ENCODE measurements around the gene NFKBIE.
A peak's percentile ranks its signal among the peaks of the same experiment; 100 is the strongest.

Gene NFKBIE

DNA sequence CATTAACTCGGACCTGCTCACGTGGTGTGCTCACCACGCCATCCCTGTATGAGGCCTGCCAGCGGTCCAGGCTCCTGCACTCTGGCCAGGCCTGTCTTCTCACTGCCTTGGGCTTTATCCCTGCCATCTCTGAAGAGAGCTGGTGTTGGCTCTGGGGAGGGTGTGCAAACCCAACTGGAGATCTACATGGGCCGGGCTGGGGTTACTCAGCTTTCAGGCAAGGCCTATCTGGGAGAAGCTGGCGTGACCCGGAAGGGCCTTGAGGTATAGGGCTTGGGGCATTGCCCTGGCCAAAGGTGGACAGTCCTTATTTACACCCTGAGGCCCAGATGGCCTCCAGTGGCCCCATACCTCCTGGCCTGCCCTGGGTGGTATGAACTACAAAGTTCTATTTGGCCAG, 36.9 kb downstream of the NFKBIE start:
- no peak for DNase-seq (ENCODE audit: insufficient read length, low spot score)
- no peak for FAIRE-seq

DNA sequence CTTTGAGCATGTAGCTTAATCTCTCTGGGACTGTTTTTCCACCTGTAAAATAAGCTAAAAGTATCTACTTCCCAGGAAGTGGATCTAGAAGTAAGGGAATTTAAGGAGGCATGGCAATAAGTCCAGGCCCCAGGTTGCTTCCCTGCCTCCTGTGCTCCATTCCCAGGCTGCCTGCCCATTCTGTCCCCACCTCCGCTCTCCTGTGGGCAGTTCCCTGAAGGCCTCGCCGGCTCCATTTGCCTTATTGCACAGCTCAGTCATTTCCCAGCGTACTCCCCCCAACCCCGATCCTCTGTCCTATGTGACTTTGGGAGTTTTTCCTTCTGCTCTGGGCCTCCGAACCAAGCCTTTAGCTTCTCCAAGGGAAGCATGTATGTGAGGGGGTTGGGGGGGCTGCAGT, 37.3 kb downstream of the NFKBIE start:
- DNase-seq (ENCODE audit: insufficient read length, low spot score), result no peak
- FAIRE-seq, result no peak

DNA sequence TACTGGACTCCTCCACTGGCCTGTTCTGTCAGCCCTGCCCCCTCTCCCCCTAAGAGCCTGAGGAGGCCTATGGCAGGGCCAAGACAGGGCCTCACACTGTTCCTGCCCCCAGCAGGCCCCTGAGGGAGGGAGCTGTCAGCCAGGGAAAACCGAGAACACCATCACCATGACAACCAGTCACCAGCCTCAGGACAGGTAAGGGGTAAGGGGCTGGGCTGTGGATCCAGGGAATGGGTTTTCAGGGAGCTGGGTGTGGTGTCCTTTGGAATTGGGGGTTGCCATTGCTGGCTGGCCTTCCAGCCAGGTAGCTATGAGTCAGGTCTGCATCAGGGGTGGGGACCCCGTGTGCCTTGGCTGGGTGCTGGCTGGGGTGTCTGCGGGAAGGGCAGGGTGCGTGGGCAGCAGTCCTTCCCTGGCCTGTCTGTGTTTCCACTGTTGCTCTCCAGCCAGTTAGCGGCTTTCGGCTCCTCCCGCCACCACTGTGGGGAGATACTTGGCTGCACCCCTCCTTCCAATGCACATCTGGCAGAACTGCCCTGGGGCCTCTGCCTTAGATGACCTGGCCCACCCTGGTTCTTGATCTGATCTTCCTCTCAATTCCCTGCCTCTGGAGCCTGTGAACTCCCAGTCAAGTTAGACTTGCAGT, 38.1 kb downstream of the NFKBIE start:
- FAIRE-seq, result no peak
- DNase-seq (ENCODE audit: insufficient read length, low spot score), result no peak

DNA sequence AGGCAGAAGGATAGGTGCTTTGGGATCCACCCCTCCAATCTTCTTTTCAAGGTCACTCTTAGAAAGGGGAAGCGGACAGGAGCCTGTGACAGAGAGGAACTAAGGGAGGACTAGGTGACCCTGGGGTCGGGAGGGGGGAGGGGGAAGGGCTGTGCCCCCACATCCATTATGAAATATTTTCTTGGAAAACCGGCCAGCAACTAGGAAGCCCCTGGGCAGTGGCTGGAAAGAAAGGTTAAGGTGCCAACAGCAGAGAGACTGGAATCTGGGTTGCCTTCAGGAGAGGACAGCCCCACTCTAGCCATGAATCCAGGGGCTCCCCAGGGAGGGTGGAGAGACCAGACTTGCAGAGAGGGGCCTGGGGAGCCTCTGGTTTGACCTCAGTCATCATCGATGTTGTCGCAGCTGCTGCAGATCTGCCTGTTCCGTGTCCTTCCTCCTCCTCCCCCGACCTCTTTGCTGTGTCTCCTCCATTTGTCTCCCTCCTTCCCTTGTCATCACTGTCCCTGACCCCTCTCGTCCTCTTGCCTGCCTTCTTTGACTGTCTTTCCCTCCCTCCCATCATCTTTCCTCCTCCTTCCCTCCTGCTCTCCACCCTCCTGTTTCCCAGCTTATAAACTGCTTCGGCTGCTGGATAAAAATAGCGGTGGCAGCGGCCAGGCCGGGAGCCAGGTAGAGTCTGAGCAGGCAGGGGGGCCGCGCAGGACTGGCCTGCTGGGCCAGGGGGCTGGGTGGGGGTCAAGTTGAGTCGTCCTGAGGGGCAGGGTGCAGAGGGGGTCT, 38.8 kb downstream of the NFKBIE start:
- DNase-seq (ENCODE audit: insufficient read length, low spot score) (no peak), FAIRE-seq (no peak)

DNA sequence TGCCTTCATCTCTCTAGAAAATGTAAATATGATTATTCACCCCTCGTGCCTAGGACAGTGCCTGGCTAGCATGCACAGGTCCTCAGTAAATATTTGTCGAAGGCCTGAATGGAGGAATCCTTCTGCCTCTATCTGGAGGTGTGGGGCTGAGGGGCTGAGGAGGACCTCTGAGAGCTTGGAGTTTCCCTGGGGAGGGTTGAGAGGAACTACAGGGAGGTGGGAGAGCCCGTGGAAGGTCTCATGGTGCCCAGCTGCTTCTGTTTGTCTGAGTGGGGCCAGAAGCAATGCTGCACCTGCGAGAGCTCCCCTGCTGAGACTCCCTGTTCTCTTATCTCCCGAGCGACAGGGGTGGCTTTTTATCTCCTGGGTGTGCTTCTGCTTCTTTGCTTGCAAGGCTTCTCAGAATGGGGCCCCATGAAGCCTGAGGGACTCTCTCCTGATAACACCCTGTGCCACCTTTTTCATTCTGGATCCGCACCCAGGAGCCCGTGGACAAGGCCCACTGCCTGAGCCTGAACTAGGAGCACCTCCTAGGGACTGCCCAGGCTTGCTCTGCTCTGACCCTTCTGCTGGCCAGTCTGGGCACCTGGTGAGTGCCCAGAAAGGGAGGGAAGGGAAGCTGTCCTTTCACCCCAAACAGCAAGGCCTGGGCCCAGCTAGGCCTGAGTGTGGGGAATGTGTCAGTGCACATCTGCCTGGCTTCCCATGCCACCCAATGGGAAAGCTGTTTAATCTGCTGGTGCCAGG, 39.6 kb downstream of the NFKBIE start:
- no peak for FAIRE-seq
- no peak for DNase-seq (ENCODE audit: insufficient read length, low spot score)

DNA sequence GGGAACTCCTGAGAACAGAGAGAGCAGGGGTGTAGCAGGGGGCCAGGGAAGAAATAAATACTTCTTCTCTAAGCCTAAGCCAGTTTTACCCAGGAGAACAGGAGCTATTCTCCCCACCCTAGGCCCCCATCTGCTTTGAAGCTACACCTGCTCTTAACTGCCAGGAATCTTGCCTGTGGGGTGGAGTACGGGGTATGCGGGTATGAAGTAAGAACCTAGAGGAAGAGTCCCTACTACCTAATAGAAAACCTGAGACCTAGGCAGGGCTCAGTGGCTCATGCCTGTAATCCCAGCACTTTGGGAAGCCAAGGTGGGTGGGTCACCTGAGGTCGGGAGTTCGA, 40.4 kb downstream of the NFKBIE start:
- DNase-seq (ENCODE audit: insufficient read length, low spot score) (no peak), FAIRE-seq (no peak)

DNA sequence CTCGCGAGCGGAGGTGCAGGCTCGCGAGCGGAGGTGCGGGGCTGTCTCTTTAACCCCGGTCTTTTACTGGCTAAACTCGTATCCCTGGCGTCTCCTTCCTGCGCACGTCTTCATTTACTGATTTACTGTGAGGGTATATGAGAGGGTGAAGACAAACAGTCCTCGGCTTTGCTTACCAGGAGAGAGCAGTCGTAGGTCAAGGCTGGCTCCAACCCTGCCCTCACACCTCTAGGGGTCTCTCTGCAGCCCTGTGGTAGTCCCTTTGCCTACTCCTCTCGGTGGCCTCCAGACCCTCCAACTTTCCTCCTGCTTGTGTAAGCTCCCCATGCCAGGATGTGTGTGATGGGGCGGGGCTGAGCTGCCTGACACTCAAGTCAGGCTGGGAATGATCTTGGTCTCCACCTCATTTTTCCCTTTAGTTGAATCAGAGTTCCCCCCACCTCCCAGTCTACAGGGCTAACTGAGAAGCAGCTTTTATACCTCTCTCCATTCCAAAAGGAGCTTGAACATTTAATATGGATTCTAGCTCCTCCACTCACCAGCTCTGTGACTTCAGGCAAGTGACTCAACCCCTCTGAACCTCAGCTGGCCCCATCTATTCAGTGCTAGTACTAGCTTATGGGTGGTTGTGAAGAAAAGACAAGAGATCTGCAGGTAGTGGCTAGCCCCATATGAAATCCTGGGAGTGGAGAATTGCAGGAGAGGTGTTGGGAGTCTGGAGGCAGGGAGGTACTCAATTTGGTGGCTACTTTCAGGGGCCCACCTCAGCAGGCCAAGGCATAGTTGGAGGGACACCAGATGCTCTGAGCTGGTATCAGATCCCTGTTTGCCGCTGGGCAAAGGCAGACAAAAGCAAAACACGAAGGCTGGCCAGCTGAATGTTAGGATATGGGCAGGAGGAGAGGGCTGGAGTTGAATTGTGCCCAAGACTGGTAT, 41.1 kb downstream of the NFKBIE start:
- DNase-seq (ENCODE audit: insufficient read length, low spot score) (peak; percentile 45), FAIRE-seq (no peak)

DNA sequence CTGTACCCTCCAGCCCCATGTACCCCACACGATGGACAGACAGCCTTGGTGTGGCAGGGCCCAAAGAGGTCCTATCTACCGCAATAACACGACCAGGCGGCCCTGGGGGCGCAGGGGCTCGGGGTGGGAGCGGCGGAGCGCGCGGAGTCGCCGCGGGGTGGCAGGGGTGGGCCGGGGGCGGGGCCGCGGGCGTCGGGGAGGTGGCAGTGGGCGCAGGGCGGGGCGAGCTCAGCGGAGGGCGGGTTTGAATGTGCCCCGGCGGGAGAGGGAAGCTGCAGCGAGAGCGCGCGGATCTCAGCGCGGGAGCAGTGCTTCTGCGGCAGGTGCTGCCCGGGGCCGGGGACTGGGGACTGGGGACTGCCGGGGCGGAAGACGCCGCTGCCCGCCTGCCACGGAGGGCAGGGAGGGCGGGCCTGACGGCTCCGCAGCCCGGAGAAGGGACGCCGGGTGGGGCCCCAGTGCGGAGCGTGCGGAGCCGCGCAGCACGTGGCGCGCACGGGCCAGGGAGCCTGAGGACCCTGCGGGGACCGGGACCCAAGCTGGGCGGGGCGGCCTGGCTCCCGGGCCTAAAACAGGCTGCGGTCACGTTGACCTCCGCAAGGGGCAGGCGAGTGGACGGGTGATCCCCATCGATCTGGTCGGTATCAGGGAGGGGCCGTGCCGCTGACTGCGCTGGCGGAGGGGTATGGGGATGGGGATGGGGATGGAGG, 41.9 kb downstream of the NFKBIE start, which contains the start of gene SLC29A1:
Gene SLC29A1, plus strand, starts transcription at position 277 of the 710 bp plus-strand sequence. CDS start 3,719 bp downstream, outside the sequence.
- DNase-seq (ENCODE audit: insufficient read length, low spot score) (peak; percentile 87), FAIRE-seq (no peak)

DNA sequence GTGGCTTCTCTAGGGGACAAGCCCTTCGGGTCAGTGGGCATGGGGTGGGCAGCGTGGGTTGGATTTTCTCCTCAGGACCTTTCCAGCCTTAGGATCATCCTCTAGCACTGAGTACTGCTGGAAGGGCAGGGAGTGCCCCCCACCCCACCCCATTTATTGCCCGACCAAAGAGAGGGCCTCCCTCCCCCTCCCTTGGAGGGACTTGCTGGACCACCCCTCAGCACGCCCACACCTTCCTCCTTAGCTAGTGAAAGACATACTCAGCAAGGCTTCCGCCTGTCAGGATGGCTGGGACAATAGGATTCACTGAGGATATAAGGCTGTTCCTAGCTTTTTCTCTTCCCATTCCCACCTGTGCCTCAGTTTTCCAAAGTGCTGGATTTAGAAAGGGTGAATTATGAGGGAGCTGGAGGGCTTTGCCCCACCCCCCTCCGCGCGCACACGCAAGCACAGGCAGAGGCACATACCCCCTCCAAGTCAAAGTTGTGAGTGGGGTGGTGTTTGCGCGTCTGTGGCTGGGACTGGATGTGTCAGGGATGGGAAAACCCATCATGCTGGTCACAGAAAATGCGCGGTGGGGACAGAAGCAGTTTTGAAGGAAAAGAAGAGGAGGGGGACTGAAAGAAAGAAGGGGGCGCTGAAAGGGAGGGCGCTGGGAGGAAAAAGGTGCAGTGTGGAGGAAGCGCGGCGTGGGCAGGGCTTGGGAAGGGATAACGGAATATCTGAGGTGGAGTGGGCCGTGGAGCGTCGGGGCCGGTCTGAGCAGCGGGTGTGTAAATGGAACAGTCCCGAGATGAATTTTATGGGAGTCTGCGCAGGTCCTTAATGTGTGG, 42.6 kb downstream of the NFKBIE start:
- DNase-seq (ENCODE audit: insufficient read length, low spot score) (no peak), FAIRE-seq (no peak)

DNA sequence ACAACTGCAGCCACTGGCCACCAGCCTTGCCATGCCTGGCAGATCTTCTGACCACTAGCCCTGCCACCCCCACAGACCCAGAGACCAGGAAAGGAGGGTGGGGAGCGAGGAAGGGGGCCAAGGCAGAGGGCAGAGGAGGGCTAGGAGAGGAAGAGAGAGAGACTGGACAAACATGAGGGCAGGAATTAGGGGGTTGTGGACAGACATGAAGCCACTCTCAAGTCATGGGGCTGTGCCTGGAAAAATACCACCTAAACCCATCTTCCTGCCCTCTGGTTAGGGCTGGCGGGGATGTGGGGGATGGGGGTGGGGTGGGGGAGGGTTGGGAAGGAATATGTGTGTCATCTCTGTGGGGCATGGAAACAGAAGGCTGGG, 43.4 kb downstream of the NFKBIE start:
- FAIRE-seq (no peak), DNase-seq (ENCODE audit: insufficient read length, low spot score) (no peak)

DNA sequence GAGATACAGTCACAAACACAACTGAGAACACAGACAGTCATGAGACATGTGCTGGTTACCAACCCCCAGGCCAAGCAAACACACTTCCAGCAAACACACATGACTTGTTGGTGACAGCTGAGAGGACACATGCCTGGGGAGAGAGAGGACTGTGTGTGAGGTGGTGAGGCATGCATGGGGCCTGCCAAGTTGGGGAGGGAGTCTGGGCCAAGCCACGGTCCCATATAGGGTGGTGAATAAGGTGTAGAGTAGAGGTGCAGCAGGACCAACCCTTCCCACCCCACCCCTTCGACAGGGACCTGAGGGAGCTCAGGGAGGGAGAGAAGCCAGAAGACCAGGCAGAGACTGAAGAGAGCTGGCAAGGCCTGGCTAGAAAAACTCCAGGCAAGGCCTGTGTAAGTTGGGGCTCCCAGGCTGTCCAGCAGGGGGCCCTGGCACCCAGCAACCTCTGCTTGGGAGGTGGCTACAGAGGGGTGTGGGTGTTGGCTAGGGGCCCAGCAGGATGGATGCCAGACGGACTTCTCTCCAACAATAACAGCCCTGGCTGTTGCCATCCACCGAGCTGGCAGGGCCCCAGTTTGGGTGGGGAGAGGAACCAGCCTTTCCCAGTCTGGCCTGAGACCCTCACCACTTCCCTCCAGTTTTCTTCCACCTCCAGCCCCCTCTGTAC, 43.9 kb downstream of the NFKBIE start:
- DNase-seq (ENCODE audit: insufficient read length, low spot score) (peak; percentile 87), FAIRE-seq (no peak)

DNA sequence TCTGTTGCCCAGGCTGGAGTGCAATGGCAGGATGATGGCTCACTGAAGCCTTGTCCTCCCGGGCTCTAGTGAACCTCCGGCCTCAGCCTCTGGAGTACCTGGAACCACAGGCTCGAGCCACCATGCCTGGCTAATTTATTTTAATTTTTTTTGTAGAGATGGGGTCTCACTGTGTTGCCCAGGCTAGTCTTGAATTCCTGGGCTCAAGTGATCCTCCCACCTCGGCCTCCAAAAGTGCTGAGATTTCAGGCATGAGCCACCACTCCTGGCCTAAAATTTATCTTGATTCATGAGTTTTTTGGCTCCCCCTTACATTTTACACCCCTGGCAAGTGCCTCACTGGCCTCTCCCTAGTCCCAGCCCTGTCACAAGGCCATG, 44.4 kb downstream of the NFKBIE start:
- no peak for FAIRE-seq
- DNase-seq (ENCODE audit: insufficient read length, low spot score), result no peak

DNA sequence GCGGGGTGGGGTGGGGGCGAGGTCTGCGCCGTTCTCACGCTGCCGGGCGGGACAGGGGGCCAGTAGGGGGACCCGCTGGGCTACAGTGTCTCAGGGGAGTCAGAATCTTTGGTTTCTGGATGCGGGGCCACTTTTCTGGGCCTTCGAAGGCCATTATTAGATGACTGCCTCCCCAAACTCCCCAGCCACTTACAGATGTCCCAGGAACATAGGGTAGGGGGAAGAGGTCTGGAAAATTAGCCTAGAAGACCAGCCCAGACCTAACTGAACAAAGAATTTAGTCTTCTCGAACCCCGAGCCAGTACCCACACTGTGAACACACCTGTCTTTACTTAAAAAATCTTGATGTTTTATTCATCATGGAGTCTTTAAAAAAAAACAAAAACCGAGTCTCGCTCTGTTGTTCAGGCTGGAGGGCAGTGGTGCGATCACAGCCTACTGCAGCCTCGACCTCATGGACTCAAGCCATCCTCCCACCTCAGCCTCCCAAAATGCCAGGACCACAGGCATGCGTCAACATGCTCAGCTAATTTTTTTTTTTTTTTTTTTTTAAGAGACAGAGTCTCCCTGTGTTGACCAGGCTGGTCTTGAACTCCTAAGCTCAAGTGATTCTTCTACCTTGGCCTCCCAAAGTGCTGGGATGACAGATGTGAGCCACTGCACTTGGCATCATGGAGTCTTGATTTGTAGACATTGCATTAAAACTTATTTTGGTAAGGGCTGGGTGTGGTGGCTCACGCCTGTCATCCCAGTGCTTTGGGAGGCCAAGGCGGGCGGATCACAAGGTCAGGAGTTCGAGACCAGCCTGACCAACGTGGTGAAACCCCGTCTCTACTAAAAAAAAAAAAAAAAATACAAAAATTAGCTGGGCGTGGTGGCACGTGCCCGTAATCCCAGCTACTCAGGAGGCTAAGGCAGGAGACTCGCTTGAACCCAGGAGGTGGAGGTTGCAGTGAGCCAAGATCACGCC, 45.3 kb downstream of the NFKBIE start:
- no peak for DNase-seq (ENCODE audit: insufficient read length, low spot score)
- FAIRE-seq, result no peak

DNA sequence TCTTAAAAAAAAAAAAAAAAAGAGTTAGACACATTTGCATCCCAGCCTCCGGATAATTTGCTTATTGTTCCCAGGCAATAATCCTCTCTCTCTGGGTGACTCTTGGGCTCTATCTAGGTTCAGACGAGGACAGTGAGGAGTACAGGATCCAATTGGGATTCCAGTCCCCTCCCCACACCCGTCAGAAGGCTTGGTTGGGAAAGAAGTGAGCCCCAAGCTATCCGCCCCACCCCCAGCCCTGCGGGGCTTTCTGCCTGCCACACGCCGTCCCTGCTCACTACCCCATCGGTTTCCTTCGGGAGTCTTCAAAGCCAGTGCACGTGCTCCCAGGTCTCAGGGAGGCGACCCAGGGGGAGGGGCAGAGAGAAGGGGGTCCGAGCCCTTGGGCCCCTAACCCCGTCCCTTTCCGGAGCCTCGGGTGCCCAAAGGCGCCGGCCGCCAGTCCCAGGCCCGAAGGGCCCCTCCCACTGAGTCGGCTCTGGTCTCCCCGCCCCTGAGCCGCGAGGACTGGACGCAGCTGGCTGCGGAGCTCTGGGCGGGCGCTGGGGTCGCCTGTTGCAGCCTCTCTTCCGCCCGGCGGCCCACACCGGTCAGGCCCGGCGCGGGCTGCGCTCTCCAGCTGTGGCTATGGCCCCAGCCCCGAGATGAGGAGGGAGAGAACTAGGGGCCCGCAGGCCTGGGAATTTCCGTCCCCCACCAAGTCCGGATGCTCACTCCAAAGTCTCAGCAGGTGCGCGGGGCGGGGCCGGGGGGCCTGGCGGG, 46.1 kb downstream of the NFKBIE start:
- no peak for FAIRE-seq
- DNase-seq (ENCODE audit: insufficient read length, low spot score), result peak; percentile 51

DNA sequence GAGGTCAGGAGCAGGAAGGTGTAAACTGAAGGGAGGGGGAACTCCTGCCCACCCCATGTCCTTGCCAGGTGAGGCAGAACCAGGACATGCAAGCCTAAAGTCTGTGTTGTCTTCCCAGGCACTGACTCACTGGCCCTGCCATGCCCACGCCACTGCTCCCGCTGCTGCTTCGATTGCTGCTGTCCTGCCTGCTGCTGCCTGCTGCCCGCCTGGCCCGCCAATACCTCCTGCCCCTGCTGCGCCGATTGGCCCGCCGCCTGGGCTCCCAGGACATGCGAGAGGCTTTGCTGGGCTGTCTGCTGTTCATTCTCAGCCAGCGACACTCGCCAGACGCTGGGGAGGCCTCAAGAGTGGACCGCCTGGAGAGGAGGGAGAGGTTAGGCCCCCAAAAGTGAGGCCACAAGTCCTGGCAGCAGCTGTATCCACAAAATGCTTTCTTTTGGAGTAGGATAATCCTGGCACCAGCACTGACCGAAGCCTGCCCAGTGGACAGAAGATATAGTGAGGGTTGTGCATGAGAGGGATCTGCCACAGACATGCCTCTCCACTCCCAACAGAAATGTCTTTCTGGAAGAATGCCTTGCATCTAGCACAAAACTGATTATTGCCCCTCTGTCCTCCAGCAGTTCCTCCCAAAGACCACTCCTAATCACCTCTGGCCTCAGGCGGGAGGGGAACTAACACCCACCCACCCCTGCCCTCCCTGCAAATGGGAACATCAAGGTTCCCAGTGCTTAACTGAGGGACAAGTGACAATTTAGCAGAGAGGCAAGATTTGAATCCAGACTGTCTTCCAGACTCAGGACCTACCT, 47.8 kb downstream of the NFKBIE start:
- FAIRE-seq (no peak), DNase-seq (ENCODE audit: insufficient read length, low spot score) (no peak)
